NCI-H2107 treated with DMSO at 0.1 percent for 48 hours (cell line): ENCODE data around the gene KRTAP3-2.

ENCODE experiments used
- DNase-seq: peaks from one replicate; lab custom pipeline; 2025; ENCODE audit not compliant: unreplicated experiment; lab: John Stamatoyannopoulos, UW

The KRTAP3-2 gene

GRCh38 chr17:41012326-41013120 lies 12.8 kb upstream of the KRTAP3-2 start:
- peak; percentile 81 for DNase-seq

GRCh38 chr17:41010441-41010840 lies 10.7 kb upstream of the KRTAP3-2 start:
- no peak for DNase-seq

GRCh38 chr17:41009936-41010335 lies 10.2 kb upstream of the KRTAP3-2 start:
- DNase-seq, result no peak

GRCh38 chr17:41009301-41009760 lies 9.6 kb upstream of the KRTAP3-2 start:
- DNase-seq, result peak; percentile 67

GRCh38 chr17:41008811-41009210 lies 9.1 kb upstream of the KRTAP3-2 start, which contains the start of gene KRTAP3-1:
KRTAP3-1 (minus strand) TSS chr17:41009128; CDS start chr17:41009074, 54 bp downstream.
- DNase-seq, result peak; percentile 84

- DNase-seq, result peak; percentile 84
Observed at GRCh38 chr17:41004397-41004796, 4.7 kb upstream of the KRTAP3-2 start.

- peak; percentile 84 for DNase-seq
Observed at GRCh38 chr17:41003926-41004325, 4.2 kb upstream of the KRTAP3-2 start.

GRCh38 chr17:41002814-41003213 lies 3.1 kb upstream of the KRTAP3-2 start:
- no peak for DNase-seq

GRCh38 chr17:41001795-41002194 lies 2.1 kb upstream of the KRTAP3-2 start:
- no peak for DNase-seq

GRCh38 chr17:40997361-40997760 lies 2.3 kb downstream of the KRTAP3-2 start:
- no peak for DNase-seq

GRCh38 chr17:40996829-40997228 lies 2.9 kb downstream of the KRTAP3-2 start:
- no peak for DNase-seq

GRCh38 chr17:40995116-40995515 lies 4.6 kb downstream of the KRTAP3-2 start:
- DNase-seq, result no peak

GRCh38 chr17:40993839-40994238 lies 5.9 kb downstream of the KRTAP3-2 start, which contains the start of gene KRTAP3-3:
KRTAP3-3 (minus strand) TSS chr17:40994164; CDS start chr17:40994097, 67 bp downstream.
- DNase-seq, result peak; percentile 93

GRCh38 chr17:40993084-40993483 lies 6.6 kb downstream of the KRTAP3-2 start:
- no peak for DNase-seq

GRCh38 chr17:40992666-40993065 lies 7.0 kb downstream of the KRTAP3-2 start:
- no peak for DNase-seq

- no peak for DNase-seq
Observed at GRCh38 chr17:40986920-40987319, 12.8 kb downstream of the KRTAP3-2 start.

GRCh38 chr17:40984226-40984625 lies 15.5 kb downstream of the KRTAP3-2 start, which contains the start of gene KRT40:
KRT40 (minus strand) TSS chr17:40984326; CDS start chr17:40984273, 53 bp downstream.
- DNase-seq, result no peak

GRCh38 chr17:40981115-40981514 lies 18.6 kb downstream of the KRTAP3-2 start:
- DNase-seq, result no peak

- DNase-seq, result peak; percentile 48
Observed at GRCh38 chr17:40980596-40980995, 19.1 kb downstream of the KRTAP3-2 start.

GRCh38 chr17:40980117-40980516 lies 19.6 kb downstream of the KRTAP3-2 start:
- DNase-seq, result no peak

- DNase-seq, result no peak
Observed at GRCh38 chr17:40978575-40979151, 21.0 kb downstream of the KRTAP3-2 start.

- no peak for DNase-seq
Observed at GRCh38 chr17:40975516-40975915, 24.2 kb downstream of the KRTAP3-2 start.
